ENCODE data around the gene HOXC9.

HOXC9 gene

GRCh38 chr12:54005853-54006558, 6.0 kb downstream of the HOXC9 start:
- Mint-ChIP-seq H3K4me3 (peak overlapping the region; percentile 83), H3K9me3 (no peaks in the 10 kb centered on the region), H3K4me1 (ENCODE audit: low read depth) (peaks cover 13% of the 10 kb centered on the region), H3K27me3 (ENCODE audit: low read depth) (peaks cover 99% of the 10 kb centered on the region), H3K36me3 (ENCODE audit: low read depth) (no peaks in the 10 kb centered on the region), H3K27ac (no peak overlapping the region)

- peaks cover 17% of the 10 kb centered on the region for H3K4me1 Mint-ChIP-seq (ENCODE audit: low read depth)
- H3K27me3 Mint-ChIP-seq (ENCODE audit: low read depth) = peaks cover 99% of the 10 kb centered on the region
- H3K27ac Mint-ChIP-seq = no peak overlapping the region
- H3K4me3 Mint-ChIP-seq = peak overlapping the region; percentile 83
- no peaks in the 10 kb centered on the region for H3K36me3 Mint-ChIP-seq (ENCODE audit: low read depth)
- H3K9me3 Mint-ChIP-seq = no peaks in the 10 kb centered on the region
Observed at GRCh38 chr12:54006559-54007220, 6.7 kb downstream of the HOXC9 start.

GRCh38 chr12:54007538-54008259, 7.7 kb downstream of the HOXC9 start:
- Mint-ChIP-seq H3K27ac (no peak overlapping the region), H3K4me1 (ENCODE audit: low read depth) (peaks cover 17% of the 10 kb centered on the region), H3K36me3 (ENCODE audit: low read depth) (no peaks in the 10 kb centered on the region), H3K9me3 (no peaks in the 10 kb centered on the region), H3K4me3 (no peak overlapping the region), H3K27me3 (ENCODE audit: low read depth) (peaks cover 99% of the 10 kb centered on the region)

GRCh38 chr12:54008260-54008552, 8.2 kb downstream of the HOXC9 start:
- Mint-ChIP-seq H3K4me3 (no peak overlapping the region), H3K27ac (no peak overlapping the region), H3K36me3 (ENCODE audit: low read depth) (no peaks in the 10 kb centered on the region), H3K27me3 (ENCODE audit: low read depth) (peaks cover 99% of the 10 kb centered on the region), H3K9me3 (no peaks in the 10 kb centered on the region), H3K4me1 (ENCODE audit: low read depth) (peaks cover 17% of the 10 kb centered on the region)

GRCh38 chr12:54009171-54010052, 9.5 kb downstream of the HOXC9 start:
- Mint-ChIP-seq H3K9me3 (no peaks in the 10 kb centered on the region), H3K4me1 (ENCODE audit: low read depth) (peaks cover 17% of the 10 kb centered on the region), H3K36me3 (ENCODE audit: low read depth) (no peaks in the 10 kb centered on the region), H3K27ac (peak overlapping the region; percentile 49), H3K27me3 (ENCODE audit: low read depth) (peaks cover 99% of the 10 kb centered on the region), H3K4me3 (peak overlapping the region; percentile 14)

- no peaks in the 10 kb centered on the region for H3K9me3 Mint-ChIP-seq
- H3K27ac Mint-ChIP-seq = peak overlapping the region; percentile 34
- H3K4me1 Mint-ChIP-seq (ENCODE audit: low read depth) = peaks cover 22% of the 10 kb centered on the region
- H3K27me3 Mint-ChIP-seq (ENCODE audit: low read depth) = peaks cover 99% of the 10 kb centered on the region
- H3K4me3 Mint-ChIP-seq = no peak overlapping the region
- H3K36me3 Mint-ChIP-seq (ENCODE audit: low read depth) = no peaks in the 10 kb centered on the region
Observed at GRCh38 chr12:54010053-54010971, 10.4 kb downstream of the HOXC9 start.

- H3K36me3 Mint-ChIP-seq (ENCODE audit: low read depth) = no peaks in the 10 kb centered on the region
- H3K4me3 Mint-ChIP-seq = no peak overlapping the region
- no peak overlapping the region for H3K27ac Mint-ChIP-seq
- H3K4me1 Mint-ChIP-seq (ENCODE audit: low read depth) = peaks cover 20% of the 10 kb centered on the region
- no peaks in the 10 kb centered on the region for H3K9me3 Mint-ChIP-seq
- peaks cover 99% of the 10 kb centered on the region for H3K27me3 Mint-ChIP-seq (ENCODE audit: low read depth)
Observed at GRCh38 chr12:54010972-54011664, 11.2 kb downstream of the HOXC9 start.

GRCh38 chr12:54011665-54012532, 11.9 kb downstream of the HOXC9 start:
- Mint-ChIP-seq H3K36me3 (ENCODE audit: low read depth) (no peaks in the 10 kb centered on the region), H3K9me3 (no peaks in the 10 kb centered on the region), H3K4me1 (ENCODE audit: low read depth) (peaks cover 15% of the 10 kb centered on the region), H3K4me3 (no peak overlapping the region), H3K27me3 (ENCODE audit: low read depth) (peaks cover 99% of the 10 kb centered on the region), H3K27ac (no peak overlapping the region)

GRCh38 chr12:54012631-54013409, 12.9 kb downstream of the HOXC9 start:
- Mint-ChIP-seq H3K9me3 (no peaks in the 10 kb centered on the region), H3K27ac (no peak overlapping the region), H3K4me1 (ENCODE audit: low read depth) (peaks cover 20% of the 10 kb centered on the region), H3K4me3 (no peak overlapping the region), H3K36me3 (ENCODE audit: low read depth) (no peaks in the 10 kb centered on the region), H3K27me3 (ENCODE audit: low read depth) (peaks cover 99% of the 10 kb centered on the region)

- H3K9me3 Mint-ChIP-seq = no peaks in the 10 kb centered on the region
- no peak overlapping the region for H3K27ac Mint-ChIP-seq
- H3K36me3 Mint-ChIP-seq (ENCODE audit: low read depth) = no peaks in the 10 kb centered on the region
- H3K4me3 Mint-ChIP-seq = no peak overlapping the region
- peaks cover 17% of the 10 kb centered on the region for H3K4me1 Mint-ChIP-seq (ENCODE audit: low read depth)
- H3K27me3 Mint-ChIP-seq (ENCODE audit: low read depth) = peaks cover 86% of the 10 kb centered on the region
Observed at GRCh38 chr12:54014377-54015017, 14.5 kb downstream of the HOXC9 start.

- Mint-ChIP-seq H3K9me3 (no peaks in the 10 kb centered on the region), H3K4me1 (ENCODE audit: low read depth) (peaks cover 18% of the 10 kb centered on the region), H3K27ac (no peak overlapping the region), H3K27me3 (ENCODE audit: low read depth) (peaks cover 86% of the 10 kb centered on the region), H3K36me3 (ENCODE audit: low read depth) (no peaks in the 10 kb centered on the region), H3K4me3 (no peak overlapping the region)
Observed at GRCh38 chr12:54015018-54015931, 15.3 kb downstream of the HOXC9 start.

All from T-helper 1 cell treated with Interleukin-12 subunit alpha and Interleukin-12 subunit beta and Interleukin-4 antibody, amounts not matched to agents 30 μg/mL and 1 μg/mL, for 36 hours (primary cell).